Cardiac muscle cell (in vitro differentiated cells and primary cell): ENCODE results near the gene SYT13. TPM values are rescaled to one million over a fixed set of nuclear protein-coding genes. Genes with fewer than 3 reads are reported as not detected.
A peak's percentile ranks its signal among the peaks of the same experiment; 100 is the strongest.

ENCODE experiments used
- DNase-seq, 2 donors: peaks; one replicate each; pipeline versions ENCODE4 v3.0.0 to v3.0.0-alpha.2; 2010 to 2017; ENCODE audit warnings: low read depth in 1 of 2, low spot score in 1 of 2
- H3K27ac ChIP-seq: fragments of 200-600 bp; sonication (generic); 2 replicates; pipeline ENCODE4 v1.5.1; 2016
- H3K27me3 ChIP-seq: fragments of 200-600 bp; sonication (generic); 2 replicates; pipeline ENCODE4 v1.6.0; 2016; ENCODE audit warnings: control low read depth
- H3K36me3 ChIP-seq: fragments of 200-600 bp; sonication (generic); 2 replicates; pipeline ENCODE4 v1.5.1; 2016; ENCODE audit warnings: control low read depth
- H3K4me1 ChIP-seq: fragments of 200-600 bp; sonication (generic); 2 replicates; pipeline ENCODE4 v1.8.1; 2017; ENCODE audit warnings: low read depth, mild to moderate bottlenecking, mixed run types
- H3K4me3 ChIP-seq: fragments of 200-600 bp; sonication (generic); 2 replicates; pipeline ENCODE4 v1.5.1; 2016; ENCODE audit warnings: mild to moderate bottlenecking
- H3K9me3 ChIP-seq: fragments of 200-600 bp; sonication (generic); 2 replicates; pipeline ENCODE4 v1.5.1; 2017; ENCODE audit warnings: low read depth, mild to moderate bottlenecking, control low read depth
- CTCF ChIP-seq: IDR thresholded peaks from 2 replicates; pipeline ENCODE4 v1.5.1; 2012; ENCODE audit warnings: low read depth, mild to moderate bottlenecking, low read length
- polyA plus RNA-seq: library from polyadenylated mRNA; unstranded; fragments of >200 nt; fragmentation: Nextera tagmentation; extraction: Ambion mirVana; gene quantifications from 2 replicates; pipeline ENCODE4 v1.2.1, GENCODE V29; 2016
- total RNA-seq: library from RNA; depleted of rRNA; stranded (reverse); fragments of >200 nt; gene quantifications from 2 replicates; pipeline ENCODE4 v1.2.3, GENCODE V29; 2016

The SYT13 gene
- total and polyA plus RNA-seq, 2 experiments from 2014 or later, result 0.09 to 1.6 TPM

- no peak for TF ChIP-seq CTCF
- Histone ChIP-seq H3K27me3 (no peaks in the 10 kb centered on the region), H3K9me3 (no peaks in the 10 kb centered on the region), H3K4me3 (no peak overlapping the region), H3K36me3 (peaks cover 10% of the 10 kb centered on the region), H3K4me1 (no peaks in the 10 kb centered on the region), H3K27ac (no peak overlapping the region)
- no peak for DNase-seq
These were observed 70.1 kb downstream of the SYT13 start for GRCh38 chr11:45216031-45216430.

- Histone ChIP-seq H3K36me3 (peaks cover 10% of the 10 kb centered on the region), H3K27ac (no peak overlapping the region)
- no peak for TF ChIP-seq CTCF
These were observed 70.9 kb downstream of the SYT13 start for GRCh38 chr11:45215098-45215865.

GRCh38 chr11:45213717-45214116 is 72.4 kb downstream of the SYT13 start:
- TF ChIP-seq CTCF, result no peak
- Histone ChIP-seq H3K36me3 (peaks cover 10% of the 10 kb centered on the region), H3K9me3 (no peaks in the 10 kb centered on the region), H3K27me3 (no peaks in the 10 kb centered on the region), H3K4me3 (no peak overlapping the region), H3K27ac (no peak overlapping the region), H3K4me1 (peaks cover 17% of the 10 kb centered on the region)
- DNase-seq, result no peak

More at GRCh38 chr11:45215098-45215865, 70.9 kb downstream of the SYT13 start:
- Histone ChIP-seq H3K9me3 (no peaks in the 10 kb centered on the region), H3K4me3 (no peak overlapping the region), H3K27me3 (no peaks in the 10 kb centered on the region), H3K4me1 (peaks cover 6% of the 10 kb centered on the region)
- DNase-seq, result no peak

- no peak overlapping the region for H3K4me3 ChIP-seq
- H3K27me3 ChIP-seq, result no peaks in the 10 kb centered on the region
- H3K9me3 ChIP-seq, result no peaks in the 10 kb centered on the region
- H3K36me3 ChIP-seq, result peaks cover 10% of the 10 kb centered on the region
- no peak for DNase-seq
- TF ChIP-seq CTCF, result no peak
- no peak overlapping the region for H3K27ac ChIP-seq
- H3K4me1 ChIP-seq, result peaks cover 17% of the 10 kb centered on the region
These were observed 72.8 kb downstream of the SYT13 start for GRCh38 chr11:45213316-45213665.

- peaks cover 17% of the 10 kb centered on the region for H3K4me1 ChIP-seq
- H3K36me3 ChIP-seq, result peaks cover 10% of the 10 kb centered on the region
- peak in 1 of 2 donors; percentile 15 for DNase-seq
These were observed 73.4 kb downstream of the SYT13 start for GRCh38 chr11:45212566-45213315.

More at GRCh38 chr11:45212566-45213315, 73.4 kb downstream of the SYT13 start:
- no peaks in the 10 kb centered on the region for H3K9me3 ChIP-seq
- H3K4me3 ChIP-seq, result no peak overlapping the region
- no peak overlapping the region for H3K27ac ChIP-seq
- H3K27me3 ChIP-seq, result no peaks in the 10 kb centered on the region
- TF ChIP-seq CTCF, result peak; percentile 15
